Ishikawa (cell line): ENCODE results near the gene EXTL2.

ENCODE experiments used
- EP300 ChIP-seq: IDR thresholded peaks from 2 replicates; pipeline ENCODE4 v1.6.1; 2012; ENCODE audit warnings: borderline replicate concordance
- NFIC ChIP-seq: IDR thresholded peaks from 2 replicates; pipeline ENCODE4 v1.6.1; 2012
- REST ChIP-seq: IDR thresholded peaks from 2 replicates; pipeline ENCODE4 v1.6.1; 2012; ENCODE audit warnings: low read depth, mild to moderate bottlenecking
- TCF12 ChIP-seq: IDR thresholded peaks from 2 replicates; pipeline ENCODE4 v1.6.1; 2012; ENCODE audit warnings: low read depth
- ZBTB7A ChIP-seq: IDR thresholded peaks from 2 replicates; pipeline ENCODE4 v1.6.1; 2012; ENCODE audit warnings: low read depth
- TF ChIP-seq, protein P1 (sequence below): IDR thresholded peaks from 2 replicates; pipeline ENCODE4 v1.6.1; 2012

GRCh38 chr1:100869996-100870395, 24.6 kb downstream of the EXTL2 start:
- TF ChIP-seq REST = no peak
- no peak for TF ChIP-seq EP300
- TF ChIP-seq ZBTB7A = no peak
- no peak for TF ChIP-seq TCF12
- TF ChIP-seq, protein P1, sequence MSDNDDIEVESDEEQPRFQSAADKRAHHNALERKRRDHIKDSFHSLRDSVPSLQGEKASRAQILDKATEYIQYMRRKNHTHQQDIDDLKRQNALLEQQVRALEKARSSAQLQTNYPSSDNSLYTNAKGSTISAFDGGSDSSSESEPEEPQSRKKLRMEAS = no peak
- no peak for TF ChIP-seq NFIC
